Measurements from ENCODE around the gene ARPIN. TPM values are rescaled to one million over a fixed set of nuclear protein-coding genes. Genes with fewer than 3 reads are reported as not detected.

The ARPIN gene
- total and polyA plus RNA-seq, 7 experiments from 2014 or later, result 0.08 to 1.1 (median 0.31) TPM; not detected in 3

DNA sequence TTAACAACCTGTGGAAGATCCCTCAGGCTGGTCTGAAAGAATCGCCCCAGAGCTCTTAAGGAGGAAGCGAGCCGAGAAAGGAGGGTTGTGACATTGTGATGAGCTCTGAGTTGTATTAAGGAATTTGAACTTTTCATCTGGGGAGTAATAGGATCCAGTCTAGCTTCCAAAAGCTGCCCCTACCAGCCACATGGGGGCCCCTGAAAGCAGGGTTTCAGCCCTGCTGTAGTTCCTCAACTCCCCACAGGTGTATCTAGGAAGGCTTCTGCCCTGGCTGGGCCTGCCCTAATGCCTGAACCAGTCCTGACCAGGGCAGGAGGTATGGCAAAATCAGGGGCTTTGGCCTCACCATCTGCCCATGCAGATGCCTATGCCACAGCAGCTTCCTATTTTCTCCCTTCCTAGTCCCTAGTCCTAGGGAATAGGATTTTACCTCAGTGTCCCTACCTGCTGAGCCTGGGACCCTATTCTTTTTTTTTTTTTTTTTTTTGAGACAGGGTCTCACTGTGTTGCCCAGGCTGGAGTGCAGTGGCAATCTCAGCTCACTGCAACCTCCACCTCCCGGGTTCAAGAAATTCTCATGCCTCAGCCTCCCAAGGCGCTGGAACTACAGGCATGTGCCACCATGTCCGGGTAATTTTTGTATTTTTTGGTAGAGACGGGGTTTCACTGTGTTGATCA lies 14.0 kb downstream of the ARPIN start:
- H3K4me1 ChIP-seq (ENCODE audit: control insufficient read depth in 2 of 2, insufficient read depth in 2 of 2, low read length in 2 of 2), result no peaks in the 10 kb centered on the region
- Mint-ChIP-seq H3K9me3 (no peaks in the 10 kb centered on the region), H3K27ac (peak overlapping the region in 1 of 9 donors; percentile 25), H3K4me1 (peaks cover 0 to 14% (median 9%) of the 10 kb centered on the region in 7 donors), H3K4me3 (peak overlapping the region in 1 of 10 donors; percentile 6), H3K27me3 (peaks cover 0 to 4% (median 0%) of the 10 kb centered on the region in 5 donors), H3K36me3 (no peaks in the 10 kb centered on the region)
- H3K36me3 ChIP-seq (ENCODE audit: control insufficient read depth in 2 of 3, insufficient read depth in 3 of 3, low read length in 3 of 3), result peaks cover 0 to 5% (median 0%) of the 10 kb centered on the region in 3 experiments
- no peaks in the 10 kb centered on the region for H3K9me3 ChIP-seq (ENCODE audit: control insufficient read depth in 2 of 3, low read length in 3 of 3)
- DNase-seq (peak in 7 of 9 donors; percentile 32 to 59 (median 46)), ATAC-seq (peak; percentile 63)
- ChIA-PET CTCF (interaction anchor here (0.7 to 1.8 kb wide), 12 partner anchors 12 to 384 kb away, joined by 3 to 23 read pairs (median 4); no protein-coding TSS in a partner anchor), POLR2A (no interaction called here)
- no peak overlapping the region for H3K27ac ChIP-seq (ENCODE audit: low read depth, low read length)
- no peaks in the 10 kb centered on the region for H3K27me3 ChIP-seq (ENCODE audit: control insufficient read depth in 2 of 2, insufficient read depth in 2 of 2, low read length in 2 of 2)
- H3K4me3 ChIP-seq (ENCODE audit: low read length), result no peak overlapping the region
- intact Hi-C loops (cut with micrococcal nuclease), result loop anchor here (1.0 to 10.0 kb wide), 5 partner anchors 173 to 564 kb away; partner anchors contain the start of genes POLG (in 2 of the 2) and NGRN (in 1 of the 2)

DNA sequence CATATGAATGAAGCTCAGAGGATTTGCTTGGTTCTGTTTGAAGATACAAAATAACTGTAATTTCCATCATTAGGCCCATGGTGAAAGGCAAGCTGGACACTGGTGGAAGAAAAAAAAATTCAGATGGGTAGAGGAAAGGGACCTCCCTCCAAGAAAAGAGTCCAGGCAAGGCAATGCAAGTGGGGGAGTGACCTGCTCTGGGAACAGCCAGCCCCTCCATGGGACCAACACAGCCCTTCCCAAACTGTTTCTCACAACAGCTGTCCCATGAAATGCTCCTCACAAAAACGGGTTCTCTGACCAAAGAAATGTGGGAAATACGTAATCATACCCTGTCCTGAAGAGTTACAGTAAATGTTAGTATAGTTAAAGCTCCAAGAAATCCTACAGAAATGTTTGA lies 14.6 kb downstream of the ARPIN start:
- no peak overlapping the region for H3K4me3 ChIP-seq (ENCODE audit: low read length)
- peaks cover 2 to 3% of the 10 kb centered on the region in 2 donors for H3K4me1 ChIP-seq (ENCODE audit: control insufficient read depth in 2 of 2, insufficient read depth in 2 of 2, low read length in 2 of 2)
- no peaks in the 10 kb centered on the region for H3K9me3 ChIP-seq (ENCODE audit: control insufficient read depth in 2 of 3, low read length in 3 of 3)
- Mint-ChIP-seq H3K27ac (peak overlapping the region in 1 of 9 donors; percentile 25), H3K4me3 (no peak overlapping the region), H3K9me3 (no peaks in the 10 kb centered on the region), H3K4me1 (peaks cover 0 to 20% (median 13%) of the 10 kb centered on the region in 7 donors), H3K36me3 (no peaks in the 10 kb centered on the region), H3K27me3 (peaks cover 0 to 4% (median 0%) of the 10 kb centered on the region in 5 donors)
- DNase-seq, result no peak
- no peaks in the 10 kb centered on the region for H3K27me3 ChIP-seq (ENCODE audit: control insufficient read depth in 2 of 2, insufficient read depth in 2 of 2, low read length in 2 of 2)
- ChIA-PET POLR2A (no interaction called here), CTCF (interaction anchor here (0.7 to 1.8 kb wide), 12 partner anchors 12 to 385 kb away, joined by 3 to 23 read pairs (median 4); no protein-coding TSS in a partner anchor)
- peaks cover 0 to 9% (median 0%) of the 10 kb centered on the region in 3 experiments for H3K36me3 ChIP-seq (ENCODE audit: control insufficient read depth in 2 of 3, insufficient read depth in 3 of 3, low read length in 3 of 3)
- intact Hi-C loops (cut with micrococcal nuclease), result loop anchor here (1.0 to 10.0 kb wide), 5 partner anchors 173 to 563 kb away; partner anchors contain the start of genes POLG (in 2 of the 2) and NGRN (in 1 of the 2)
- H3K27ac ChIP-seq (ENCODE audit: low read depth, low read length), result no peak overlapping the region
- no peak for ATAC-seq

DNA sequence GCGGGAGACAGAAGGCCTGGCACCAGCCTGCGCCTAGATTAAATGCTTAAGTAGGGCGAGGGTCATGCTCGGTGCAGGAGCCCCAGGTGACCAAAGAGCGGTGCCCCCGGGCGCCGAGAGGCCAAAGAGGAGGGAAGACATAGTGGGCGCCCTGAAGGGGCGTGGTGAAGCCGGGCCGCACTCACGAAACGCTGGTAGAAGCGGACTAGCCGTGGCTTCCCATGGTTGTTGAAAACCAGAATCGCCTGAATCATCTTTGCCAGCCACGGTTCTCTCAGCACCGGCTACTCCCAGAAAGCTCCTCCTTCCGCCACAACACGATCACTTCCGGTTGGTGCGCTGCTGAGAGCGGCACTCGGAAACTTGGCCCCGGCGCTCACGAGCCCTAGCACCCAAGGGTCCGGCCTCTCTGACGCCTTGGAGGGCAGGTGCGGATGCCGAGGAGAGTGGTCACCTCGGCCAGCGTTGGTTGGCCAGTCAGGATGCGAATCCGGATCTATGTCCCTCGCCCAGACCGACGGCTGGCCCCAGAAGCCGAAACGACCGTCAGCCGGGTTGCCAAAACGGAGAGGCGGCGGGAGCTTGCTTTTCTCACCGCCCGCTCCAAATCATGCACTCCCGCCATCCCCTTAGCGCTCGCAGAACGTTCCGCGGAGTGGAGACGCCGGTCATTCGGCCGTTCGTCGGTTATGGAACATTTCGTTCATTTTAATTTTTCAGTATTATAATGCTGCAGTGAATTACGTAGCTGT lies 18.9 kb downstream of the ARPIN start, which contains the start of gene AP3S2:
AP3S2 (minus strand) TSS at position 299 of the 752 bp plus-strand sequence; CDS start at position 254, 45 bp downstream.
- DNase-seq (peak; percentile 79 to 90 (median 86)), ATAC-seq (peak; percentile 97)
- Mint-ChIP-seq H3K4me1 (peaks cover 17 to 46% (median 36%) of the 10 kb centered on the region in 7 donors), H3K36me3 (peaks cover 0 to 10% (median 5%) of the 10 kb centered on the region in 5 donors), H3K27ac (peak within 1 kb of the TSS; percentile 91 to 98 (median 95)), H3K4me3 (peak within 1 kb of the TSS; percentile 89 to 99 (median 96)), H3K9me3 (no peaks in the 10 kb centered on the region), H3K27me3 (no peaks in the 10 kb centered on the region)
- peak within 1 kb of the TSS; percentile 88 for H3K4me3 ChIP-seq (ENCODE audit: low read length)
- peak within 1 kb of the TSS; percentile 81 for H3K27ac ChIP-seq (ENCODE audit: low read depth, low read length)
- no peaks in the 10 kb centered on the region for H3K27me3 ChIP-seq (ENCODE audit: control insufficient read depth in 2 of 2, insufficient read depth in 2 of 2, low read length in 2 of 2)
- POLR2A ChIA-PET, result interaction anchor here (0.5 to 2.0 kb wide), 11 partner anchors 19 to 205 kb away, joined by 3 to 10 read pairs (median 3); no protein-coding TSS in a partner anchor
- intact Hi-C loops (cut with micrococcal nuclease), result loop anchor here (1.0 to 10.0 kb wide), 10 partner anchors 19 to 559 kb away; partner anchors contain the start of genes CIB1 (in 2 of the 2), GDPGP1 (in 2 of the 2), PEX11A (in 2 of the 2) and POLG (in 2 of the 2)
- H3K36me3 ChIP-seq (ENCODE audit: control insufficient read depth in 2 of 3, insufficient read depth in 3 of 3, low read length in 3 of 3), result peaks cover 0 to 12% (median 0%) of the 10 kb centered on the region in 3 experiments
- CTCF ChIA-PET, result interaction anchor here (0.5 to 1.7 kb wide), 5 partner anchors 35 to 1039 kb away, joined by 3 to 7 read pairs (median 4); no protein-coding TSS in a partner anchor
- no peaks in the 10 kb centered on the region for H3K9me3 ChIP-seq (ENCODE audit: control insufficient read depth in 2 of 3, low read length in 3 of 3)
- peaks cover 6 to 14% of the 10 kb centered on the region in 2 donors for H3K4me1 ChIP-seq (ENCODE audit: control insufficient read depth in 2 of 2, insufficient read depth in 2 of 2, low read length in 2 of 2)

DNA sequence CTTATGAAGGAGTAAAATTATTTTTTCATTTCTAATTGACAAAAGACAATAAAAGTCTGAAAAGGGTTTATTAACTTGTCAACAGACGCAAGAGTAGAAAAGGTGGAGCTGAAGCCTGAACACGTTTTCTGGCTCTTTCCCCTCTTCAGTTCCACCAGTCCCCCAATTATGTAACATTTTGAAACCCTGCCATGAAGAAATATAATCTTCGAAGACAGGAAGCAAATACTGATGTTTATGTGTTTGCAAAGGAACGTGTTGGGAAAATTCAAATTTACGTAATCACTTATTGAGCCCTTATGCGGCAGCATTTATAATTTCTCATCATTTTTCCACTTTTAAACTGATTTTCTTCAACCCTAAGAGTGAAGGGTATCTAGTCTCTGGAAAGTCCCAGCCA lies 19.7 kb downstream of the ARPIN start:
- Mint-ChIP-seq H3K9me3 (no peaks in the 10 kb centered on the region), H3K4me3 (peak overlapping the region; percentile 89 to 99 (median 96)), H3K36me3 (peaks cover 5 to 14% (median 12%) of the 10 kb centered on the region in 5 donors), H3K27ac (peak overlapping the region in 7 of 9 donors; percentile 91 to 98 (median 95)), H3K4me1 (peaks cover 17 to 51% (median 36%) of the 10 kb centered on the region in 7 donors), H3K27me3 (no peaks in the 10 kb centered on the region)
- Histone ChIP-seq H3K36me3 (ENCODE audit: control insufficient read depth in 2 of 3, insufficient read depth in 3 of 3, low read length in 3 of 3) (peaks cover 0 to 21% (median 4%) of the 10 kb centered on the region in 3 experiments), H3K4me1 (ENCODE audit: control insufficient read depth in 2 of 2, insufficient read depth in 2 of 2, low read length in 2 of 2) (peaks cover 6 to 14% of the 10 kb centered on the region in 2 donors), H3K27me3 (ENCODE audit: control insufficient read depth in 2 of 2, insufficient read depth in 2 of 2, low read length in 2 of 2) (no peaks in the 10 kb centered on the region), H3K27ac (ENCODE audit: low read depth, low read length) (peak overlapping the region; percentile 81), H3K9me3 (ENCODE audit: control insufficient read depth in 2 of 3, low read length in 3 of 3) (no peaks in the 10 kb centered on the region), H3K4me3 (ENCODE audit: low read length) (peak overlapping the region; percentile 88)
- ChIA-PET CTCF (interaction anchor here (0.6 to 1.7 kb wide), 3 partner anchors 16 to 179 kb away, joined by 3 to 5 read pairs (median 4); no protein-coding TSS in a partner anchor), POLR2A (interaction anchor here (0.8 kb wide), 1 partner anchor 278 kb away, joined by 3 read pairs; no protein-coding TSS in a partner anchor)
- ATAC-seq (no peak), DNase-seq (no peak)
- intact Hi-C loops (cut with micrococcal nuclease), result loop anchor here (1.0 to 10.0 kb wide), 5 partner anchors 141 to 558 kb away; partner anchors contain the start of genes CIB1 (in 2 of the 2), GDPGP1 (in 2 of the 2), POLG (in 2 of the 2) and MESP1 (in 1 of the 2)

DNA sequence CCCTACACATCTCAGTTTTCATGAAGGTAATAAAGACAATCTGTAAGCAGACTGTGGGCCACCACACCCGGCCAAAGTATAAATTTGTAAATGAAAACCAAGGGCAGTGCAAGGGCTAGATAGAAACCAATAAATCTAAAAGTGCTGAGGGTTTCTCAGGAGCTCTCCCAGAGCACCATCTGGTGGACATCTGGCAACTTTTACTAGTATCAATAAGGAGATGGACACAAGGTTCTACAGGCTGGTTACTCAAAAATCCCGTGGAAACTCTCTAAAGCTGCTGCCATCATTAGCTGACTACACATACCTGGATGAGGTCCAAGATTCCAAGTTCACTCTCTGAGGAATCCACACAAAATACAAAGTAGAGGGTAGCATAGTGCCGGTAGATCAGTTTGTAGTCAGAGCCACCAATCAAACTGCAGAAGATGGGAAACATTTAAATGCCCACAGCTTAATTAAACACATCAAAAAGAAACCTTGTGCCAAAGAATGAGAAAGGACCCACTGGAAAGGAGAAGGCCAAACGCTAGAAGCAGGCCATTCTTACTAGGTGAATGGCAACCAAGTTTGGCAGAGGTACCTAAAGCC lies 24.4 kb downstream of the ARPIN start:
- H3K36me3 Mint-ChIP-seq, result peaks cover 5 to 24% (median 17%) of the 10 kb centered on the region in 5 donors
- POLR2A ChIA-PET, result interaction anchor here (0.6 to 1.1 kb wide), 2 partner anchors 12 to 215 kb away, joined by 3 read pairs; no protein-coding TSS in a partner anchor

More for the DNA sequence above, 24.4 kb downstream of the ARPIN start:
- ATAC-seq, result no peak
- no peak overlapping the region for H3K27ac ChIP-seq (ENCODE audit: low read depth, low read length)
- peaks cover 4 to 14% of the 10 kb centered on the region in 2 donors for H3K4me1 ChIP-seq (ENCODE audit: control insufficient read depth in 2 of 2, insufficient read depth in 2 of 2, low read length in 2 of 2)
- Mint-ChIP-seq H3K4me1 (peaks cover 15 to 34% (median 24%) of the 10 kb centered on the region in 7 donors), H3K9me3 (no peaks in the 10 kb centered on the region), H3K4me3 (no peak overlapping the region), H3K27ac (no peak overlapping the region), H3K27me3 (no peaks in the 10 kb centered on the region)
- no peak overlapping the region for H3K4me3 ChIP-seq (ENCODE audit: low read length)
- no peak for DNase-seq
- CTCF ChIA-PET, result interaction anchor here (0.6 to 1.7 kb wide), 5 partner anchors 13 to 325 kb away, joined by 3 to 5 read pairs (median 4); no protein-coding TSS in a partner anchor
- intact Hi-C loops (cut with micrococcal nuclease), result no loop called here
- no peaks in the 10 kb centered on the region for H3K27me3 ChIP-seq (ENCODE audit: control insufficient read depth in 2 of 2, insufficient read depth in 2 of 2, low read length in 2 of 2)
- peaks cover 0 to 27% (median 6%) of the 10 kb centered on the region in 3 experiments for H3K36me3 ChIP-seq (ENCODE audit: control insufficient read depth in 2 of 3, insufficient read depth in 3 of 3, low read length in 3 of 3)
- no peaks in the 10 kb centered on the region for H3K9me3 ChIP-seq (ENCODE audit: control insufficient read depth in 2 of 3, low read length in 3 of 3)
